Measurements from ENCODE around the gene ARFIP1. TPM values are rescaled to one million over a fixed set of nuclear protein-coding genes. Genes with fewer than 3 reads are reported as not detected.
"Not testable (repeated sequence)": the region's sequence is repeated elsewhere in the genome, so short reads cannot be mapped to it uniquely, and the experiment has no call there.

The ARFIP1 gene
- total RNA-seq, 4 donors from 2014 or later: 34.3 to 45.1 (median 42.1) TPM

DNA sequence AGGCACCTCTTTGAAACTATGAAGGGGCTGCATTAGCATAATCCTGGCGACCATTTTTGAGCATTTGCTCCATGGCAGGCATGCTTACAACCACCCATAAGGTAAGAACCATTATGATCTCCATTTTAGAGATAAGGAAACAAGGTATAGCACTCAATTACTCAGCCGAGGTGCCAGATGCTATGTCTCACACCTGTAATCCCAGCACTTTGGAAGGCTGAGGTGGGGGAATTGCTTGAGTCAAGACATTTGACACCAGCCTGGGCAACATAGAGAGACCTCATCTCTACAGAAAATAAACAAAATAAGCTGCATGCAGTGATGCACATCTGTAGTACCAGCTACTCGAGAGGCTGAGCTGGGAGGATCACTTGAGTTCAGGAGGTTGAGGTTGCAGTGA lies 43.8 kb upstream of the ARFIP1 start:
- no peak for DNase-seq
- H3K27me3 ChIP-seq: no peaks in the 10 kb centered on the region
- WGBS, 2 donors: 54 to 55% methylated on average over 3 of the region's 3 CpGs
- no peak overlapping the region for H3K27ac ChIP-seq
- H3K4me3 ChIP-seq (replicated peaks in 1 of 3): no peak overlapping the region
- H3K9me3 ChIP-seq: no peaks in the 10 kb centered on the region
- TF ChIP-seq POLR2A (IDR thresholded peaks at IDR 0.05): no peak
- TF ChIP-seq, protein P1, sequence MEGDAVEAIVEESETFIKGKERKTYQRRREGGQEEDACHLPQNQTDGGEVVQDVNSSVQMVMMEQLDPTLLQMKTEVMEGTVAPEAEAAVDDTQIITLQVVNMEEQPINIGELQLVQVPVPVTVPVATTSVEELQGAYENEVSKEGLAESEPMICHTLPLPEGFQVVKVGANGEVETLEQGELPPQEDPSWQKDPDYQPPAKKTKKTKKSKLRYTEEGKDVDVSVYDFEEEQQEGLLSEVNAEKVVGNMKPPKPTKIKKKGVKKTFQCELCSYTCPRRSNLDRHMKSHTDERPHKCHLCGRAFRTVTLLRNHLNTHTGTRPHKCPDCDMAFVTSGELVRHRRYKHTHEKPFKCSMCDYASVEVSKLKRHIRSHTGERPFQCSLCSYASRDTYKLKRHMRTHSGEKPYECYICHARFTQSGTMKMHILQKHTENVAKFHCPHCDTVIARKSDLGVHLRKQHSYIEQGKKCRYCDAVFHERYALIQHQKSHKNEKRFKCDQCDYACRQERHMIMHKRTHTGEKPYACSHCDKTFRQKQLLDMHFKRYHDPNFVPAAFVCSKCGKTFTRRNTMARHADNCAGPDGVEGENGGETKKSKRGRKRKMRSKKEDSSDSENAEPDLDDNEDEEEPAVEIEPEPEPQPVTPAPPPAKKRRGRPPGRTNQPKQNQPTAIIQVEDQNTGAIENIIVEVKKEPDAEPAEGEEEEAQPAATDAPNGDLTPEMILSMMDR (IDR thresholded peaks at IDR 0.05): no peak
- no peaks in the 10 kb centered on the region for H3K4me1 ChIP-seq
- H3K36me3 ChIP-seq: no peaks in the 10 kb centered on the region
- intact Hi-C loops (cut with DNase I): no loop called here

DNA sequence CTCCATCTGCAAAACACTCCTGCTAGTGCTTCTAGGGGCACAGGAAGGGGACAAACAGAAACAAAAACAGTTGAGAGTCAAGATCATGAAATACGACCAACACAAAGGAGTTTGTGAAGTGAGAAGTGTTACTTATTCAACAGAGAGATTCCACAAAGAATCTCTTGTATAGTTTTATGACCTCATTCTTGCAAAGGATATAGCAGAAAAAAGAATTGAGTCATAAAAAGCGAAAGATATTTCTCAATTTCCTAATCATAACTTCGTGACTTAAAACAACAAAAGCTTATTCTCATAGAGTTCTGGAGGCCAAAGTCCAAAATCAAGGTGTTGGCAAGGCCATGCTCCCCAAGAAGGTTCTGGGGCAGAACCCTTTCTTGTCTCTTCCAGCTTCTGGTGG lies 40.9 kb upstream of the ARFIP1 start:
- H3K4me1 ChIP-seq: no peaks in the 10 kb centered on the region
- no peaks in the 10 kb centered on the region for H3K36me3 ChIP-seq
- WGBS, 2 donors: 70 to 85% methylated on average over 3 of the region's 3 CpGs
- DNase-seq: no peak
- intact Hi-C loops (cut with DNase I): no loop called here
- H3K9me3 ChIP-seq: no peaks in the 10 kb centered on the region
- H3K27ac ChIP-seq: no peak overlapping the region
- TF ChIP-seq POLR2A (IDR thresholded peaks at IDR 0.05): no peak
- TF ChIP-seq, protein P1 (IDR thresholded peaks at IDR 0.05): no peak
- H3K27me3 ChIP-seq: no peaks in the 10 kb centered on the region
- no peak overlapping the region for H3K4me3 ChIP-seq (replicated peaks in 1 of 3)

DNA sequence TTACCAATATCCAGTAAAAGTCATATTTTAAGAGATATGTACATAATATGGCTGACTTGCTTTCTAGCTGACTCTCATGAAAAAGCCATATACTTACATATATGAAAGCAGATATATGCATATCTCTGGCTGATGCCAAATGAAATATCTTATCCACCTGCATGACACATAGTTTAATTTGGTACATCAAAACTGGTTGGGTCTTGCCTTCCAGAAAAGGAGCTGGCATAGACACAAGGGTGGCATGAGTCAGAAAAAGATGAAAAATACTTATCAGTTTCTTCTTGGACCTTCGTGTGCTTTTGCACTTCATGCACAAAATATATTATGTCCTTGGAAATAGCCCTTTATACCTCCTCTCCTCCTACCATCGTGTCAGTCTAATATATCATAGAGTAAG lies 32.3 kb upstream of the ARFIP1 start:
- Histone ChIP-seq H3K9me3 (no peaks in the 10 kb centered on the region), H3K36me3 (no peaks in the 10 kb centered on the region), H3K4me3 (replicated peaks in 1 of 3) (no peak overlapping the region), H3K4me1 (no peaks in the 10 kb centered on the region), H3K27ac (no peak overlapping the region), H3K27me3 (no peaks in the 10 kb centered on the region)
- no peak for TF ChIP-seq POLR2A (IDR thresholded peaks at IDR 0.05)
- TF ChIP-seq, protein P1 (IDR thresholded peaks at IDR 0.05): no peak
- WGBS, 2 donors: 75 to 82% methylated on average over 2 of the region's 2 CpGs
- DNase-seq: no peak
- intact Hi-C loops (cut with DNase I): no loop called here

DNA sequence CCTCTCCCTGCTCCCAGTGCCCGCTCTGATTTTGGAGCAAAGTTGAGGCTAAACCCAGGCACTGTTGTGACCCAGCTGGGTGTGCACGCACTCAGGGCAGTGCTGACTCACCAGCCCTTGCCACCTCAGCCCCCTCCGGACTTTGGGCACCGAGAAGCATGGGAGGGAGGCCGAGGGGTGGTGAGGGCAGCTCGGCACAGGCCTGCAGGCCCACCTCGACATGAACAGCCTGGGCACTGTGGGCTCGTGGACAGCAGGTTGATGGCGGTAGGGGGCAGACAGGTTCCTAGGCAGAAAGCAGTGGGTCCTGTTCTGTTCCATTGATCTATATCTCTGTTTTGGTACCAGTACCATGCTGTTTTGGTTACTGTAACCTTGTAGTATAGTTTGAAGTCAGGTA lies 31.1 kb upstream of the ARFIP1 start:
- TF ChIP-seq, protein P1 (IDR thresholded peaks at IDR 0.05): no peak
- no peak for TF ChIP-seq POLR2A (IDR thresholded peaks at IDR 0.05)
- intact Hi-C loops (cut with DNase I): no loop called here
- no peak overlapping the region for H3K4me3 ChIP-seq (replicated peaks in 1 of 3)
- no peaks in the 10 kb centered on the region for H3K4me1 ChIP-seq
- WGBS, 2 donors: 90 to 98% methylated on average over 4 to 6 of the region's 9 CpGs
- DNase-seq: no peak
- no peaks in the 10 kb centered on the region for H3K36me3 ChIP-seq
- no peaks in the 10 kb centered on the region for H3K27me3 ChIP-seq
- H3K27ac ChIP-seq: no peak overlapping the region
- no peaks in the 10 kb centered on the region for H3K9me3 ChIP-seq

DNA sequence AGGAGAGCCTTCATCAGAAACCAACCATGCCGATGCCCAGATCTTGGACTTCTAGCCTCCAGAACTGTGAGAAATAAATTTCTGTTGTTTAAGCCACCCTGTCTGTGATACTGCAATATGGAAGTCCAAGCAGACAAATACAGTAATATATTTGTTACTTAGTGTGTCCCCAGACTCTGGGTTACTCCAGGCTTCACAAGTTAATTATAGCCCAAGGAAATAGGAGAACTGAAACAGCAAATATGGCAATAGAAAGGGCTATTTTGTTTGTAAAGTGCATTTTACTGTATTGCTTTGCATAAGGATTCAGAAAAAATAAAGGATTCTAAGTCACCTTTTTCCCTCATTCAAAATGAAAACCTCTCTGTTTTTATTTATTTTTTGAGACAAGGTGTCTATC lies 16.0 kb upstream of the ARFIP1 start:
- TF ChIP-seq POLR2A (IDR thresholded peaks at IDR 0.05): no peak
- TF ChIP-seq, protein P1 (IDR thresholded peaks at IDR 0.05): no peak
- Histone ChIP-seq H3K27ac (no peak overlapping the region), H3K4me1 (no peaks in the 10 kb centered on the region), H3K4me3 (replicated peaks in 1 of 3) (no peak overlapping the region), H3K9me3 (no peaks in the 10 kb centered on the region), H3K27me3 (no peaks in the 10 kb centered on the region), H3K36me3 (no peaks in the 10 kb centered on the region)
- DNase-seq: no peak
- WGBS, 2 donors: 85 to 100% methylated on average over 1 of the region's 1 CpG
- intact Hi-C loops (cut with DNase I): no loop called here

DNA sequence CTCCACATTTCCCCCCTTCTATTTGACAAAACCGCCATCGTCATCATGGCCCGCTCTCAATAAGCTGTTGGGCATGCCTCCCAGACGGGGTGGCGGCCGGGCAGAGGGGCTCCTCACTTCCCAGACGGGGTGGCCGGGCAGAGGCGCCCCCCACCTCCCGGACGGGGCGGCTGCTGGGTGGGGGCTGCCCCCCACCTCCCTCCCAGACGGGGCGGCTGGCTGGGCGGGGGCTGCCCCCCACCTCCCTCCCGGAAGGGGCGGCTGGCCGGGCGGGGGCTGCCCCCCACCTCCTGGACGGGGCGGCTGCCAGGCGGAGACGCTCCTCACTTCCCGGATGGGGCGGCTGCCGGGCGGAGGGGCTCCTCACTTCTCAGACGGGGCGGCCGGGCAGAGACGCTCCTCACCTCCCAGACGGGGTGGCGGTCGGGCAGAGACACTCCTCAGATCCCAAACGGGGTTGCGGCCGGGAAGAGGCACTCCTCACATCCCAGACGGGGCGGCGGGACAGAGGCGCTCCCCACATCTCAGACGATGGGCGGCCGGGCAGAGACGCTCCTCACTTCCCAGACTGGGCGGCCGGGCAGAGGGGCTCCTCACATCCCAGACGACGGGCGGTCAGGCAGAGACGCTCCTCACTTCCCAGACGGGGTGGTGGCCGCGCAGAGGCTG lies 14.6 kb upstream of the ARFIP1 start:
- WGBS, 2 donors: 93% methylated on average over 28 to 35 of the region's 54 CpGs
- H3K36me3 ChIP-seq; DNase-seq; intact Hi-C loops (cut with DNase I); H3K27me3 ChIP-seq; H3K27ac ChIP-seq; H3K4me3 ChIP-seq (replicated peaks in 1 of 3); H3K9me3 ChIP-seq; H3K4me1 ChIP-seq: not testable (repeated sequence)
